BLaER1 (cell line): ENCODE data around the gene PUM2.
"Not testable (repeated sequence)": the region's sequence is repeated elsewhere in the genome, so short reads cannot be mapped to it uniquely, and the experiment has no call there.

Source experiments
- H3K27ac ChIP-seq: shearing (Covaris generic); formaldehyde crosslinking; 2 replicates; pipeline ENCODE4 v1.8.1; 2022
- H3K27me3 ChIP-seq: shearing (Covaris generic); formaldehyde crosslinking; 2 replicates; pipeline ENCODE4 v1.8.1; 2022
- H3K36me3 ChIP-seq: shearing (Covaris generic); formaldehyde crosslinking; 2 replicates; pipeline ENCODE4 v1.8.1; 2022
- H3K4me1 ChIP-seq: shearing (Covaris generic); formaldehyde crosslinking; 2 replicates; pipeline ENCODE4 v1.8.1; 2022
- H3K4me2 ChIP-seq: shearing (Covaris generic); formaldehyde crosslinking; 2 replicates; pipeline ENCODE4 v1.8.1; 2022
- H3K4me3 ChIP-seq: shearing (Covaris generic); formaldehyde crosslinking; 2 replicates; pipeline ENCODE4 v1.8.1; 2022
- H3K9ac ChIP-seq: shearing (Covaris generic); formaldehyde crosslinking; 2 replicates; pipeline ENCODE4 v1.8.1; 2022
- H3K9me3 ChIP-seq: shearing (Covaris generic); formaldehyde crosslinking; 2 replicates; pipeline ENCODE4 v1.8.1; 2022
- H4K20me1 ChIP-seq: shearing (Covaris generic); formaldehyde crosslinking; 2 replicates; pipeline ENCODE4 v1.8.1; 2022
- Cebpa-rat ChIP-seq: shearing (Covaris generic); IDR thresholded peaks from 2 replicates; pipeline ENCODE4 v1.8.1; 2022

The PUM2 gene

GRCh38 chr2:20292984-20293383, 57.7 kb downstream of the PUM2 start:
- Histone ChIP-seq H3K9me3 (no peaks in the 10 kb centered on the region), H3K4me2 (no peak overlapping the region), H3K27ac (no peak overlapping the region), H3K36me3 (peaks cover 87% of the 10 kb centered on the region), H3K4me1 (no peaks in the 10 kb centered on the region), H3K9ac (no peak overlapping the region), H3K27me3 (no peaks in the 10 kb centered on the region), H4K20me1 (peaks cover 98% of the 10 kb centered on the region), H3K4me3 (no peak overlapping the region)
- TF ChIP-seq Cebpa-rat = no peak

GRCh38 chr2:20291846-20292408, 58.7 kb downstream of the PUM2 start:
- TF ChIP-seq Cebpa-rat = no peak
- no peak overlapping the region for H3K4me3 ChIP-seq
- H3K4me1 ChIP-seq = no peaks in the 10 kb centered on the region
- H3K27me3 ChIP-seq = no peaks in the 10 kb centered on the region
- H4K20me1 ChIP-seq = peaks cover 98% of the 10 kb centered on the region
- no peak overlapping the region for H3K9ac ChIP-seq
- no peak overlapping the region for H3K4me2 ChIP-seq
- no peaks in the 10 kb centered on the region for H3K9me3 ChIP-seq
- H3K36me3 ChIP-seq = peaks cover 87% of the 10 kb centered on the region
- H3K27ac ChIP-seq = no peak overlapping the region

GRCh38 chr2:20291106-20291564, 59.5 kb downstream of the PUM2 start:
- H3K9ac ChIP-seq = no peak overlapping the region
- no peak overlapping the region for H3K4me2 ChIP-seq
- H3K36me3 ChIP-seq = peaks cover 86% of the 10 kb centered on the region
- H3K27me3 ChIP-seq = no peaks in the 10 kb centered on the region
- H3K4me1 ChIP-seq = no peaks in the 10 kb centered on the region
- no peak for TF ChIP-seq Cebpa-rat
- no peak overlapping the region for H3K4me3 ChIP-seq
- H3K27ac ChIP-seq = no peak overlapping the region
- no peaks in the 10 kb centered on the region for H3K9me3 ChIP-seq
- H4K20me1 ChIP-seq = peaks cover 95% of the 10 kb centered on the region

- no peaks in the 10 kb centered on the region for H3K9me3 ChIP-seq
- no peaks in the 10 kb centered on the region for H3K27me3 ChIP-seq
- H3K36me3 ChIP-seq = peaks cover 93% of the 10 kb centered on the region
- no peaks in the 10 kb centered on the region for H3K4me1 ChIP-seq
- H3K27ac ChIP-seq = no peak overlapping the region
- no peak overlapping the region for H3K9ac ChIP-seq
- peaks cover 95% of the 10 kb centered on the region for H4K20me1 ChIP-seq
- H3K4me2 ChIP-seq = no peak overlapping the region
- H3K4me3 ChIP-seq = no peak overlapping the region
- TF ChIP-seq Cebpa-rat = no peak
These were observed 61.9 kb downstream of the PUM2 start for GRCh38 chr2:20288642-20289340.

- H3K9ac ChIP-seq = no peak overlapping the region
- H3K27ac ChIP-seq = no peak overlapping the region
- H3K4me2 ChIP-seq = no peak overlapping the region
- H3K27me3 ChIP-seq = no peaks in the 10 kb centered on the region
- peaks cover 96% of the 10 kb centered on the region for H3K36me3 ChIP-seq
- H3K9me3 ChIP-seq = no peaks in the 10 kb centered on the region
- H3K4me3 ChIP-seq = no peak overlapping the region
- peaks cover 73% of the 10 kb centered on the region for H4K20me1 ChIP-seq
- H3K4me1 ChIP-seq = no peaks in the 10 kb centered on the region
- no peak for TF ChIP-seq Cebpa-rat
These were observed 67.6 kb downstream of the PUM2 start for GRCh38 chr2:20282916-20283592.

- no peak for TF ChIP-seq Cebpa-rat
- H3K4me2 ChIP-seq = no peak overlapping the region
These were observed 68.8 kb downstream of the PUM2 start for GRCh38 chr2:20281876-20282275.

GRCh38 chr2:20273042-20273441, 77.6 kb downstream of the PUM2 start:
- peaks cover 58% of the 10 kb centered on the region for H4K20me1 ChIP-seq
- H3K4me2 ChIP-seq = no peak overlapping the region
- H3K27me3 ChIP-seq = no peaks in the 10 kb centered on the region
- H3K9ac ChIP-seq = no peak overlapping the region
- no peak for TF ChIP-seq Cebpa-rat
- H3K4me3 ChIP-seq = no peak overlapping the region
- peaks cover 67% of the 10 kb centered on the region for H3K36me3 ChIP-seq
- no peak overlapping the region for H3K27ac ChIP-seq
- H3K9me3 ChIP-seq = no peaks in the 10 kb centered on the region
- H3K4me1 ChIP-seq = no peaks in the 10 kb centered on the region

More at GRCh38 chr2:20281876-20282275, 68.8 kb downstream of the PUM2 start:
- Histone ChIP-seq H3K9me3 (no peaks in the 10 kb centered on the region), H3K36me3 (peaks cover 94% of the 10 kb centered on the region), H3K27ac (no peak overlapping the region), H3K4me3 (no peak overlapping the region), H3K4me1 (no peaks in the 10 kb centered on the region), H3K9ac (no peak overlapping the region), H4K20me1 (peaks cover 72% of the 10 kb centered on the region), H3K27me3 (no peaks in the 10 kb centered on the region)

- H3K4me1 ChIP-seq, H3K9ac ChIP-seq, H3K4me2 ChIP-seq, H3K27ac ChIP-seq, H3K4me3 ChIP-seq, H3K27me3 ChIP-seq, H3K9me3 ChIP-seq: not testable (repeated sequence)
- Histone ChIP-seq H4K20me1 (peaks cover 37% of the 10 kb centered on the region), H3K36me3 (peaks cover 69% of the 10 kb centered on the region)
These were observed 82.3 kb downstream of the PUM2 start for GRCh38 chr2:20268317-20268716.

GRCh38 chr2:20267529-20267928, 83.1 kb downstream of the PUM2 start:
- Histone ChIP-seq H3K4me1 (no peaks in the 10 kb centered on the region), H3K36me3 (peaks cover 70% of the 10 kb centered on the region), H3K27ac (no peak overlapping the region), H3K4me2 (no peak overlapping the region), H3K27me3 (no peaks in the 10 kb centered on the region), H3K4me3 (no peak overlapping the region), H4K20me1 (peaks cover 38% of the 10 kb centered on the region), H3K9me3 (no peaks in the 10 kb centered on the region), H3K9ac (no peak overlapping the region)
- no peak for TF ChIP-seq Cebpa-rat

- Histone ChIP-seq H4K20me1 (peaks cover 30% of the 10 kb centered on the region), H3K9ac (no peak overlapping the region), H3K4me2 (no peak overlapping the region), H3K4me3 (no peak overlapping the region), H3K36me3 (peaks cover 76% of the 10 kb centered on the region), H3K27me3 (no peaks in the 10 kb centered on the region), H3K4me1 (no peaks in the 10 kb centered on the region), H3K9me3 (no peaks in the 10 kb centered on the region), H3K27ac (no peak overlapping the region)
- TF ChIP-seq Cebpa-rat = no peak
These were observed 86.0 kb downstream of the PUM2 start for GRCh38 chr2:20264629-20265028.
